GM21529 (cell line): ENCODE results near the gene ZFR.
A peak's percentile ranks its signal among the peaks of the same experiment; 100 is the strongest.

Source experiments
- ATAC-seq: cut with Tn5 transposase; IDR thresholded peaks from one replicate; pipeline ENCODE4 v1.9.1; 2021; ENCODE audit not compliant: unreplicated experiment

Gene ZFR

DNA sequence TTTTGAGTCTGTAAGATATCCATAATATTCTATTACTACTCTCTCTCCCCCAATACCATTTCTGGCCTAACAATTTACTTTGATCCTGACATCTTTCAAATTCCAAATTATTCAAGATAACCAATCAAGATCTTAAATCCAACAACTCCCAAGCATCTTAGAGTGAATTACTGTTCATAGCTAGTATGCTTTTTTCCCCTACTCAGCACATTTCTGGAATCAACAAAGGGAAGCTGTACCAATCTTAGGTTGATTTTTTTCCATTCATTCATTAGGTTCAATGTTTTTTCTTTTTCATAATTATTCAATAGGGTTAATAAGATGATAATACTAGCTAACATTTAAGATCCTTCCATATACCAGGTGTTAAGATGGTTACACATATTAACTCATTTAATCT lies 81.5 kb downstream of the ZFR start:
- no peak for ATAC-seq

DNA sequence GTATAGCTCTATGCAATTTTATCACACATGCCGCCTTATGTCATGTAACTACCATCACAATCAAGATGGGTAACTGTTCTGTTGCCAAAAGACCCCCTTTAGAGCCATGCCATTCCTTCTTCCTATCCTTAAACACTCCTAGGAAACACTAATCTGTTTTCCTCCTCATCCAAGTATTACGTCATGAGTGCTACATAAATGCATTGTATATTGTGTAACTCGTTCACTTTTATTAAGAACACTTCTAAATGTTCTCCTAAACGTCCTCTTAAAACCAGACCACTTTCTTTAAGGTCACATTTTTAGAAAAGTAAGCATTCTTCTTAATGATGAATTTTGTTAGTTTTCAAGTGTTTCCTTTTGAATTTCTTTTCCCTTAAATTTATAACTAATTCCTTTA lies 82.0 kb downstream of the ZFR start:
- no peak for ATAC-seq

DNA sequence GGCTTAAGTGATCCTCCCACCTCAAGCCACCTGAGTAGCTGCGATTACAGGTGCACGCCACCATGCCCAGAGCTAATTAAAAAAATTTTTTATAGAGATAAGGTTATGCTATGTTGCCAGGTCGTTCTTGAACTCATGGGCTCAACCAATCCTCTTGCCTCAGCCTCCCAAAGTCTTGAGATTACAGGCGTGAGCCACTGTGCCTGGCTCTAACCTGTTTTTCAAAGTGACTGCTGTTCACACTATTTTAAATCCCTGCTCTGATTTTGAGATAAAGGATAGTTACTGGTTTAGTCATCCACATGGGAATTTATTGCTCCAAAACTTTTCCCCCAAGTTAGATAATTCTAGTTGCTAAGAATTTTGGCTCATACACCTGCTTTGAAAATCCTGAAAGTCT lies 83.6 kb downstream of the ZFR start:
- ATAC-seq: no peak

DNA sequence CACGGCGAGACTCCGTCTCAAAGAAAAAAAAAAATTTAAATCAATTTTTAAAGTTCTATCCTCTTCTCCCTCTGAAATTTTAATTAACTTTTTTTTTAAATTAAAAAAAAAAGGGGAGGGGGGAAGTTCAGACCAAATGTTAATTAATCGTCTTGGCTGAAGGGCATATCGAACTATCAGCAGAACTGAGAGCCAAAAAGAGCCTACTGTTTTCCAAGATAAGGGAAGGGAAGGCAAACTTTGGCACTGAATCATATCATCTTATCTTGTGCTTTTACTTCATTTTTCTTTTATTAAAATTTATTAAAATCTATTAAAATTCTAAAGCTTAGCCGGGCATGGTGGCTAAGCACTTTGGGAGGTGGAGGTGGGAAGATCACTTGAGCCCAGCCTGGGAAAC lies 85.9 kb downstream of the ZFR start:
- ATAC-seq: no peak

DNA sequence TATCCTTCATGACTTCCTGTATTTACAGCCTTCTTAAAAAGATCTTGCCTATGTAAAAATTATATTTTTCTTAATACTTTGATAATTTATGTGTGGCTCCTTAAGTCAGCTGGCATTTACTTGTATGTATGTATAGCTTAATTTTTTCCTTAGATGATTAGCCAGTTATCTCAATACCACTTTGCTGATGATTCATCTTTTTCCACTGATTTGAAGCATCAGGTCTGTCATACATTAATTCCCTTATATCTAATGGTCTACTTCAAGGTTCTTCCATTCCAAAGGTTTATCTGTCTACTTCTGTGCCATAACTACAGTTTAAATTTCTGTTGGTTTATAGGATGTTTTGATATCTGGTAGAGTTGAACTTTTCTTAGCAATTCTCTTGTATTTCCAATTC lies 86.9 kb downstream of the ZFR start:
- no peak for ATAC-seq

DNA sequence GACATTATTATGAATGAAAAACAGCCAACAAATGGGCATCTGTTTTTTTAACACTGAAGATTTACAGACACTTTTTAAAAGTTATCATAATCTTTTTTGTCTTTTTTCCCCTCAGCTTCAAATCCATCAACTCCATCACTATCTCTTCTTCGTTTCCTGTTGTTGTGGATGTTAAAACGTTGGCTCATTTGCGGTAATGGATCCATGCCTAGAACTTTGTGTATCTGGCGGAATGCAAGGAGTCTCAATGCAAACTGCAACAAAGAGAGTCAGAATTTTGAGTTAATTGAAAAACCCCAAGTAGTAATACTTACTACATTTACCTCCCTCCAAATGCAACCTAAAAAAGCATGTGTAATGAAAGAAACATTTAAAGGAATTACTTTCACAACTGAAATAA lies 88.9 kb downstream of the ZFR start:
- ATAC-seq: no peak

DNA sequence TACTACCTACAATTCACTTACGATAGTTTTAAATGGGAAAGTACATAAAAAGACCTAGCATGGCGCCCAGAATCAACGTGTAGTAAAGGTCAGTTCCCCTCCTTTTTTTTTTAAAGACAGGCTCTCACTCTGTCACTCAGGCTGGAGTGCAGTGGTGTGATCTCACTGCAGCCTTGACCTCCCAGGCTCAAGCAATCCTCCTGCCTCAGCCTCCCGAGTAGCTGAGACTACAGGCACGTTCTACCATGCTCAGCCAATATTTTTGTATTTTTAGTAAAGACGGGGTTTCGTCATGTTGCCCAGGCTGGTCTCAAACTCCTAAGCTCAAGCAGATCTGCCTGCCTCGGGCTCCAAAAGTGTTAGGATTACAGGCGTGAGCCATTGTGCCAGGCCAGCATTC lies 91.1 kb downstream of the ZFR start:
- ATAC-seq: no peak

DNA sequence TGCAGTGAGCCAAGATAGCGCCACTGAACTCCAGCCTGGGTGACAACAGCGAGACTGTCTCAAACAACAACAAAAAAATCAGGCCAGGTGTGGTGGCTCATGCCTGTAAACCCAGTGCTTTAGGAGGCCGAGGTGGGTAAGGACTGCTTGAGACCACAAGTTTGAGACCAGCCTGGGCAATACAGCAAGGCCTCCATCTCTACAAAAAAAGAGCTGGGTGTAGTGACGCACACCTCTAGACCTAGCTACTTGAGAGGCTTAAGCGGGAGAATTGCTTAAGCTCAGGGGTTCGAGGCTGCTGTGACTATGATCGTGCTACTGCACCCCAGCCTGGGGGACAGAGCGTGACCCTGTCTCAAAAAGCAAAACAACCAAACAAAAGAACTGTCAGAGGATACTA lies 91.9 kb downstream of the ZFR start:
- ATAC-seq: no peak

DNA sequence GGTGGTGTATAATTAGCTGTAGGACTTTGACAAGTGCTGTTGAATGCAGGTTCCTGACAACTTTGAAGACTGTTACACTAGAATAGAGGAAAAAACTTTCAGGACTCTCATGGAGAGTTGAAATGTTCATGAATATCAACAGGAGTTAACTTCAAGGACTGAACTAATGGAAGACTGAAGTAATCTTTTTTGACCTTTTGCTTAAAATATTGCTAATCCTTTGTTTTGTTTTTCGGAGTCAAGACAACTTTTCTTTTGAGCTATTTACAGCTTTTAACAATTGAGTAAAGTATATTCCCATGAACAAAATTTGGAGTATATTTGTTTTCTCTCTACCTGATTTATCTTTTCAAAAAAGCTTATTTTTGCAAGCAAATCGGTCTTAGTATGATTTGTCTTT lies 97.7 kb downstream of the ZFR start:
- no peak for ATAC-seq

DNA sequence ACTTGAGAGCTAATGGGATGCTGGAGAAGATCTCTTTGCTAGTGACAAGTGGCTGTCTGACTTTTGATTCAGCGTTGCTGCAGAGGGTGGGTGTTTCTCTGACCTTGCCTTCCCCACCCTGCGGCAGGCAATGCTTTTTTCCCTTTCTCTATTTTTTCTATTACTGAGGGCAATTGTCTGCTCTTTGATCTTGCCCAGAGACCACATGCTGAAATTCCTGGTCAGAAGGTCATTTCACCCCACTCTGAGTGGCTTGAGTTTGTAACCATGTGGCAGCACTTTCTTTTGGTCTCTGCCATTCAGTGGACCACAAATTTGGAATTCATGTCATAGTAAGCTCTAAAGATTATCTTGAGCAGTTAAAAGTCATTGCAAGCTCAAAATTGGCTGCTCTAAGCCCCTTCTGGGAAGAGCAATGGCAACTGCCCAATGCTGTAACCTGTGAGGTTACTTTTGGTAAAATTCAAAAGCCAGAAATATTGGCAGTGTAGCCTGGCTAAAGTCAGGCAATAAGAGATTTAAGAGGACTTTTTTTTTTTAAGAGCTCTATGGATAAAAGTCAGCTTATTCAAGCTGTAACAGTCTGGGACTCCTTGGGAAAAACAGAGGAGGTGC lies 101.4 kb downstream of the ZFR start:
- ATAC-seq: no peak

DNA sequence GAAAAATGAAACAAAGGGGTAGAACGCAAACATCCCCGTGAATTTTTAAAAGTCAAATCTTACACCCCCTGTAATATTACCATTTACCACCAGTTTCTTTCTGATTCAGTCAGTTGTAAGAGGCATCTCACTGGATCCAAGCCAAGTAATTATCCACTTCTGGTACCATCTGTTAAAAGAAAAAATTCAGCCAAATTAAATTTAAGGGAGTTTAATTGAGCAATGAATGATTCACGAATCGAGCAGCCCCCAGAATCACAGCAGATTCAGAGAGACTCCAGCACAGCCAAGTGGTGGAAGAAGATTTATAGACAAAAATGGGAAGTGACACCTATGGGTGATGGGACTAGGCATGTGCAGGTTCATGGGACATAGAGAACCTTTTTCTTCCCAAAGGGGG lies 101.9 kb downstream of the ZFR start:
- no peak for ATAC-seq

DNA sequence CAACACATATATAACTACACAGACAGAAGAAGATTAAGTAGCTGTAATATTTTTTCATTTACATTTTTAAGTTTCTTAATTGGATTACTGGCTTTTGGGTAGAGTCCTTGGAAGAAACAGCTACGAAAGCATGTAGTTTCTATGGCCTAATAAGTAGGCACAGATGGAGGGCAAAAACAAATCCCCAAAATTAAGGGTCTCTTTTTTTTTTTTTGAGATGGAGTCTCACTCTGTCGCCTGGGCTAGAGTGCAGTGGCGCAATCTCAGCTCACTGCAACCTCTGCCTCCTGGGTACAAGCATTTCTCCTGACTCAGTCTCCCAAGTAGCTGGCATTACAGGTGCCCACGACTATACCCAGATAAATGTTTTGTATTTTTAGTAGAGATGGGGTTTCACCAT lies 104.7 kb downstream of the ZFR start:
- no peak for ATAC-seq

DNA sequence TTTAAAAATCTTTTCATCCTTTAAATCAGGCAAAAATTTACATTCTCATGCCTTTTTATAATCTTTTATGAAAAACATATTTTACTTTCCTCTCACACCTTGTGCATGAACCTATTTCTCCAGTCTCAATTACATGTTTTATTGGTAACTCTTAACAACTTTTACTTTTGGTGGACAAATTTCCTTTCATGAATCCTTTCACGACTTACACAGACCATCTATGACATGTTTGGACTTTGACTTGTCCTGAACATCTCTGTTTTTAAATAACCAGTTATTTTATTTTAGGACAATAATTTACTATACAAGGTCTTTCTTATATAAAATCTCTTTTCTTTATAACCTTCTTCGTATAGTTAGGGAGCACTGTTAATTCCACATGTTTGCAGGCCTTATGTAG lies 105.3 kb downstream of the ZFR start:
- ATAC-seq: no peak

DNA sequence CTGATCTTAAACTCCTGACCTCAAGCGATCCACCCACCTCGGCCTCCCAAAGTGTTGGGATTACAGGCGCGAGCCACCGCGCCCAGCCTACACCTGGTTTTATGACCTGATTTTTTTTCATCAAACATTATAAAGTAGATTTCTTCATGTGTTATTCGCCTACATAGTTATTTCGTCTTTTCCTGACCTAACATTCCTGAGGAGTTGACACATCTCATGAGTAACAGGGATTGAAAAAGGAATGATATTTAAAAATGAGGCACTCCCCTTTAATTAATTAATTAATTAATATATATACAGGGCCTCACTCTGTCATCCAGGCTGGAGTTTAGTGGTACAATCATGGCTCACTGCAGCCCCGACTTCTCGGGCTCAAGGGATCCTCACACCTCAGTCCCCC lies 111.6 kb downstream of the ZFR start:
- no peak for ATAC-seq

DNA sequence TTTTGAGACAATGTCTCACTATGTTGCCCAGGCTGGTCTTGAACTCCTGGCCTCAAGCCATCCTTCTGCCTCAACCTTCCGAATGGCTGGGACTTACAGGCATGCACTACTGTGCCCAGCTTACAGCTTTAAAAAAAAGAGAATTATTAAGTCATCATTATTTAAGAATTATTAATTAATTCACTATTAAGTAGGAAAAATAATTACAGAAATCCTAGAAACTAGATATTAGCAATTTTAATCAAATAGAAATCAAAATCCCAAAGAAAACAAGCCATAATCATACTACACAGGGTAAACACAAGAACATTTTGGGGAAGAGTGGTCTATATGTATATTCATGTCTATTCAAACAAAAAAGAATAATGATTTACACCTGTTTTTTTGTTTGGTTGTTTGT lies 112.2 kb downstream of the ZFR start:
- ATAC-seq: no peak

DNA sequence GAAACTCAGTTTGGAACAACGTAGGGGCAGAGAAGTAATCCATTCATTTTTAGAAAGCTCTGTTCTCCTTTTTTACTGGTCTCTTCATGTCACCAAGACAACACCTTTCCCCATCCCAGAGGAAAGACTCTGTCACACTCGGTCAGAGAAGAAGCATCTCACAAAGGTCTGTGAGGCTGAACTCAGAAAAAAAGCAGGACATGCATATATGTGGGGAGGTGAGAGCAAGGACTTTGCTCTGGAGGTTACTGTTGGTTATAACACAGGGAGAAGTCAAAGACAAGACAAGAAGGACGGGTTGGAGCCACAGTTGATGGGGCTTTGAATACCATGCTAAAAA lies 112.6 kb downstream of the ZFR start:
- no peak for ATAC-seq

DNA sequence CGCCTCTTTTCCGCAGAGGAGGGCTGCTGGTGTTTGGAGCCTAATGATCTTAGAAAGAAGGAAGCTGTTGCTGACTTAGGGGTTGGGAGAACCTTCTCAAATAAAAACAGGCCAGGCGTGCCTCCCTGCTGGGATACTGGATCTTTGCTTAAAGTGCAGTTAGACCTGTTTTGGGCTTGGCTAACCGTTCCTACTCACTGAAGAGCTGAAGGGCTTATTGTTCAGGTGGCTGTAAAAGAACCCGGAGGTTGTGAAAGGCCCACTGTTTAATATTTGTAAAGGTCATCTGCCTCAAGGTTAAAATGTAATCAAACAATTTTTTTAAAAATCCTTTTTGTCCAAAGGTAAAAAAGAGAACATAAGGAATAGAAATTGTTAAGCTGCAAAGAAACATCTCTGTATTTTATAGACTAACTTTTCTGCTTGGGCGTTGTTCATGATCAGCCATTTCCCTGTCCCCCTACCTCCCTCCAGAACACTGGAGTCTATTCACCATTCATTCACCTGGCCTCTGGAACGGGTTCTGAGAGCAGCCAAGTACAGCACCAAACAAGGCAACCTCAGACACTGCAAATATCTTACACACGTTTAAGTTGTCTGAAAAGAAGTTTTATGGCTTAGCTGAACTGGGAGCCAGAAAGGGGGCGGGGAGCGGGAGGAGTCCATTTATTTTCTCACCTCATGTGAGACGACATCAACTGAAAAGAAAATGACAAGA lies 113.2 kb downstream of the ZFR start:
- ATAC-seq: no peak

DNA sequence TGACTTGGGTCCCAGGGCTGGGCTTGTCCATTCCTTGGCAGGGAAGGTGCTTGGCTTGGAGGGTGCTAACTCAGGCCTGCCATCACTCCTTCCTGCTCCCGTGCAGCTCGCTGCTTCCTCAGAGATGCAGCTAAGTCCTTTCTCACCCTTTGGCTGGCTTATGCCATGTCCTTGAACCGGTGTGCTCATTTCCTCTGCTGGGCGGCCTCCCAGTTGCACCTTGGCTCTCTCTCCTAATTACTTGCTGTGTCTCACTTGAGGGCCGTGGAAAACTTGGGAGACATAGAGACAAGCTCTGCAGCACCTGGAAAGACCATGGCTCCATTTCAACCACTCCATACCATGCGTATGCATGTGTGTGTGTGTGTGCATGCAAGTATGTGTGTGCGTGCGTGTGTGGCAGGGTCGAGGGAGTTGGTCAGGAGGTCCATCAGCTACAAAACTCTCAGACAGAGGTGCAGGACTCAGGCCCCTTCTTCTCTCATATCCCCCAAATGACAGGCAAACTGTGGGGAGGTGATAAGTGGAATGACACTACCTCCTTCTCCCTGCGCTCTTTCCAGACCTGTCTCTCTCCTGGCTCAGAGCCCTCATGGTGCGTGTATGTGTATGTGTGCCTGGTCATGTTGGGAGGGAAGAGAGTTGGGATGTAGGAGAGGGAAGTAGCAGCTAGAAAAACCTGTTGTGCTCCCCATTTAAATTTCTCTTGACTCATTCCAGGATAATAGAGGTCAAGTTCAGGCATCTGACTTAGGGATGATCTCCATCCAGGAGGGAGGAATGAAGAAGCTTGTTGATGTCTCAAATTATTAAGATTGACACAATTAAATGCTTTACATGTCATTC lies 114.2 kb downstream of the ZFR start:
- no peak for ATAC-seq

DNA sequence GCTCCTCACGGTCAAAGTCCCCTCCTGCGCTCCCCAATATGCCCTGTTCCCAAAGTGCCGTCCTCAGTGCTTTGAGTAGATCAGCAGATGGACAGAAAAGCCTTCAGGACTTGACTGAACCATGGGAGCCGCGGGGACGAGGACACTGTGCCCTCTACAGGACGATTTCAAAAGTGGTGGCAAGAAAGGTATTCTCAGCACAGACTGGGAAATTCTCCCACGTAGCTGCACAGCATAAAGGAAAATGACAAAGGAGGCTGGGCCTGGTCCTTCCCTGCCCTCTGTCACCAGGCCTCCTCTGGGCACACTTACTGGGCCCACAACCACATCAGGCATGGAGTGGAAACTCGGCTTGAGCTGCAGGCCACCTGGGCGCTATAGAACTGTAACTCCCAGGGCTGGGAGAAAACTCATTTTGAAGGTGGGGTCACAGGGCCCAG lies 115.1 kb downstream of the ZFR start:
- ATAC-seq: peak; percentile 81

DNA sequence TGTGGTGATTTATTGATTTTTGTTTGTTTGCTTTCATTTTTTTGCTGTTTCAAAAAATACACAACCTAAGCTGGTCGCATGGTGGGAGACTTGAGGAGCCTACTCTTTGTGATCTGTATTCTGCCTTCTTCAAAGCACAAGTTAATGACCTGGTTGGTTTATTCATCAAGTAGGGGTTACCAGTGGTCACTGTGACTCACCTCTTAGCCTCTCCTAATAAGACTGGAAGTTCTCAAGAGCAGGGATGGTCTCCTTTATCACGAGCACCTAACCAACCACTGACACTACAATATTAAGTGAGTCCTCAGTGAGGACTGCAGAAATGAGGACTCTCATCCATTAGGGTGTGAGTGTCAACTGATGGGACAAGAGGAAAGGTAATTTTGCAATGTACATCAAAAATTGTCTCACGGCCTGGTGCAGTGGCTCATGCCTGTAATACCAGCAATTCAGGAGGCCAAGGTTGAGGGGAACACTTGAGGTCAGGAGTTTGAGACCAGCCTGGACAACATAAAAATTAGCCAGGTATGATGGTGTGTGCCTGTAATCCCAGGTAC lies 118.2 kb downstream of the ZFR start:
- ATAC-seq: no peak

DNA sequence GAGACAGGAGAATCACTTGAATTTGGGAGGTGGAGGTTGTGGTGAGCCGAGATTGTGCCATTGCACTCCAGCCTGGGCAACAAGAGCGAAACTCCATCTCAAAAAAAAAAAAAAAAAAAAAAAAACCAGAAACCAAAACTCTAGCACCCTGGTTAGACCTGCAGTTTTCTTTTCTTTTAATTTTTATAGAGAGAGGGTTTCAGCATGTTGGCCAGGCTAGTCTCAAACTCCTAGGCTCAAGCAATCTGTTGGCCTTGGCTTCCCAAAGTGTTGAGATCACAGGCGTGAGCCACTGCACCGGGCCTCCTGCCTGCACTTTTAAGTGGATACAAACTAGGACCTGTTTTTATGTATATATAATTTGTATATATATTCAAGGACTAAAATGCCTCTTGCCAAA lies 118.9 kb downstream of the ZFR start:
- no peak for ATAC-seq

DNA sequence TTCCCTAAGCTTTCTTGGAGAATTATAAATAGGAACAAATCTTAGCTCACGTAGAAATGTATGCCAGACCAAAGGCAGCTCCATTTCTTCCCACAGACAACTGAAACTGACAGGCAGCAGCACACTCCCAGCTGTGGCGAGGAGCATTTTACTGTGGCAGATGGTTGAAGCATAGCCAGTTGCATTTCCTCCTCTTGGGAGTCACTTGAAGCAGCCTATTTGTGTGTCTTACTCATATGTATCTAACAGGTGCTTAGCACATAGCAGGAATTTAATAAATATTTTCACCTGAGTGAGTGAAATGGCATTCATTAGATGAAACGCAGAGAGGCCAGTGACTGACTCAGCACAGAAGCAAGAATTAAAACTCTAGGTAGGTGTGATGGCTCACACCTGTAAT lies 119.5 kb downstream of the ZFR start:
- peak; percentile 71 for ATAC-seq
